Fibroblast of peridontal ligament (primary cell): ENCODE measurements around the gene DAB2IP.

Experiments used
- DNase-seq: peaks from one replicate; pipeline ENCODE4 v3.0.0-alpha.2; 2010; ENCODE audit errors: extremely low read depth

DAB2IP gene

DNA sequence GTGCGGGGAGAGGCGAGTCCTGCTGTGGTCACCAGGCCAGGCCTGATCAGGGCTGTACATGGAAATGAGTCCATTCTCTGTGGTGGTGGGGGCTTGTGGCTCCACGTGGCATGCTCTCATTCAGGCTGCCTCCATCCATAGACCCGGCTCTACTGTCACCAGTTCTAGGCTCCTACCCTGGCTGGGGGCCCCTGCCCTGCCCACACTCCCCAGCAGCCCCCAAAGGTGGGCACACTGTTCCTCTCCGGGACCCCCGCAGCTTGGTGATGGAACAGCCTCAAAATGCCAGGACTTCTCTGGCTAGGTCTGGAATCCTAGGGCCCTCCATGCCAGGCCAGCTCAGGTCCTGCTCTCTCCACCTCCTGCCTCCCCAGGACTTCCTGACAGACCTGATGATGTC, 111.7 kb downstream of the DAB2IP start:
- no peak for DNase-seq

DNA sequence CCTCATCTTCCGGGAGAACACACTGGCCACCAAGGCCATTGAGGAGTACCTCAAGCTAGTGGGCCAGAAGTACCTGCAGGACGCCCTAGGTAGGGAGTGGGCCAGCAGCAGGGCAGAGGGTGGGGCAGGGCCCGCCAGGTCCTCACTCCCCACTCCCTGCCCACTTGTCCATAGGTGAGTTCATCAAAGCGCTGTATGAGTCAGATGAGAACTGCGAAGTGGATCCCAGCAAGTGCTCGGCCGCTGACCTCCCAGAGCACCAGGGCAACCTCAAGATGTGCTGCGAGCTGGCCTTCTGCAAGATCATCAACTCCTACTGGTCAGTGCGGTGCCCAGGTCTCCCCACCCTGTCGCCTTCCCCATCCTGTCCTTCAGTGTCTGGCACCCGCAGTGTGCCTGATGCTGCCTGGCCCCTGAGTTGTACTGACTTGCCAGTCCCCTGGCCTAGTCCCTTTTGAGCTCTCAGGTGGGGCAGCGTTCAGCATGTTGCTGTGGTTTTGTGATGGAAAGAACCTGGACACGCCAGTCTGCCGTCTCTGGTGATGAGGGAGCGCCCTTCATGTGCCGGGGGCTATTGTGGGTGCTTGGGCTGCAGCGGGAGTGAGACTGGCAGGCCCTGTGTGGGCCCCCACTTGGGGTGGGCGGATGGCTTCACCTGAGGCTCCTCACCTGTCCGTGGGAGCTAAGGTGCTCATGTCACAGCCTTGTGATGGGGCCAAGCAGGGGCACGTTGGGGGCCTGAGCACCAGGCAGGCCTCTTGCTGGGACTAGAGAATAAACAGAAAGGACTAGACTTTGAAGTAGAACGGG, 112.3 kb downstream of the DAB2IP start:
- DNase-seq = no peak

DNA sequence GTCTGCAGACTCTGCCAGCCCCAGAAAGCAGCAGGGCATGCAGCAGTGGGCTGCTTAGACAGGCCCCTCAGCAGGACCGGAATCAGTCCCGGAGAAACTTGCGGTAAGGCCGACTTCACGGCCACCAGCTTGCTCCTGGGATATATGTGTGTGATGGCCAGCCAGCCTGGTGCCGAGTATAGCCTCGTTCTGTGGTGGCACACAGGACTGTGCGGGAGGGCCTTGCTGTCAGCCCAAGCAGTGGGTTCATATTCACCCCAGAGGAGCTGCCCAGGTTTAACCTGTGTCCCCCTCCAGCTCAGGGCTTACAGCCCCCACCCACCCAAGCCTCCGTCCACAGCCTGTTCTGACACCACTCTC, 112.9 kb downstream of the DAB2IP start:
- no peak for DNase-seq

DNA sequence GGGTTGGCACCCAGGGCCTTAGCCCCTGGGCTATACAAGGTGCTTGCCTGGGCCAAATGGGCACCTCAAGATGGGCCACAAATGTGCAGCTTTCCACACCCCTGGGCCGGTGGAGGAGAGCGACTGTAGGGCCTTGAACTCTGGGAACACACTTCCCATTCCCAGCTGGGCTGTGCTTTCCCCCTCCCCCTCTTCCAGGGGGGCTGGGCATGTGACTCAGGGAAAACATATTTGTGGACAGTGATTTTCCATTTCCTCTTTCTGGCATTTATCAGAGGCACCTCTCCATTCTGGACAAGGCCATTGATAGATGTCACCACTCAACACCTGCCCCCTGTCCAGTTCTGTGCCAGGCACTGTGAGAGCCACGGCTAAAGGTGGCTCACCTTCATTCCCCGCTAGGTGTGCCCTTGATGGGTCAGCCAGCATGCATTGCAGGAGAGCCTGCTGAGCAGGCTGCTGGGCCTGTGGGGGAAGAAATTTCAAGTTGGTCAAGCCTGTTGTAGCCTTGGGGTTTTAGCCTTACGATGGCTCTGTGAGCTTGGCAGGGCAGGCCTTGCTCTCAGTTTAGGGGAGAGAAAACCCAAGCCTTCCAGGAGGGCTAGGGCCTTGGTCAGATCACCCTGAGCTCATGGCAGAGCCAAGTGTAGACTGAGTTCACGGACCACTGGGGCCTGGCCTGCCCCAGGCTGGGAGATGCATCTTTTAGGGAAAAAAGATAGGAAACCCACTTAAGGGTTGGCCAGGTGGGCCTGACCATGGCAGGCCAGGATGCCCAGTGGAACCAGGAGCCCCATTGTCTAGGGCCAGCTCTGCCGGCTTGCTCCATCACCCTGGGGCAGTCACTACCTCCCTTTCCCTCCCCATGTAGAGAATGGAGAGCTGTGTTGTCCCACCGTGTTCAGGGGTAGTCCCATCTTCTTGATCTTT, 113.9 kb downstream of the DAB2IP start:
- DNase-seq = peak; percentile 40

DNA sequence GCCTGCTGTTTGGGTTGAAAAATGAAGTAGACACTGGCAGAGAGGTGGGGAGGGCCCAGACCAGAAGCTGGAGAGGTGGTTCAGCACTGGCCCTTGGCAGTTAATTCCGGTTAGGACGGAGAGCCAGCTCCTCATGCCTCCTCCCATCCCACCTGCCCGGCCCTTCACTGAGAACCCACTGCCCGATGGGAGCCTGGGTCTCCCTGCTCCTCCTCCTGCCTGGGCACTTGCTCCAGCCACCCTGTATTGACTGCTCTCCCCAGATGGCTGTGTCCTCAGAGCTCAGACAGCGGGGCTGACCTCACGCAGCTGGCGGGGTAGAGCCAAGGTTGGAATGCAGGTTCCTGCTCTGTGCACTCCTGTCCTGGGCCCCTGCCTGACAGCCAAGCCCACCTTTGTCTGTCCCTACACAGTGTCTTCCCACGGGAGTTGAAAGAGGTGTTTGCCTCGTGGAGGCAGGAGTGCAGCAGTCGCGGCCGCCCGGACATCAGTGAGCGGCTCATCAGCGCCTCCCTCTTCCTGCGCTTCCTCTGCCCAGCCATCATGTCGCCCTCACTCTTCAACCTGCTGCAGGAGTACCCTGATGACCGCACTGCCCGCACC, 114.7 kb downstream of the DAB2IP start:
- DNase-seq = no peak

DNA sequence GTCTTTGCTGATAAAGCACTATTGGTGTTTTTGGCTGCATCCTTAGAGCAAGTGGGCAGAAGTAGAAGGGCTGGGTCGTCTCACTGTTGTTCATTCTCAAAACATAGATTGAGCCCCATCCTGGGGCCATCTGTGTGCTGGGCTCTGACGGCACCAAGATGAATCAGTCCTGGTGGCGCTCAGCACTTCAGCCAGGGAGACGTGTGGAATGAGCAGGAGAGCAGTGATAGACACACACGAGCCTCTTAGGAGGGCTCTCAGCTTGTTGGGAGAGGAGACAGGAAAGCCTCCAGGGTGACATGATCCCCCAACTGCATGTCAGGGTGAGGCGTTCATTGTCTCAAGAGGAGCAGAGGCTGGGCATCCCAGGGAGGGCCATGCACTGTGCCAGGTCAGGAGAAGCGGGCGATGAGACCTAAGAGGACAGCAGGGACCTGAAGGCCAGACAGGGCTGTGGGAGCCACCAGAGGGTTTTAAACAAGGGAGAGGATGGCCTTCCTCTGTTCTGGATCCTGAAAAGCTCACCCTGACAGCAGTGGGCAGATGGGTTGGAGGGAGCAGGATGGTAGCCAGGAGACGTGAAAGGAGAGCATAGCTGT, 115.8 kb downstream of the DAB2IP start:
- DNase-seq = no peak

DNA sequence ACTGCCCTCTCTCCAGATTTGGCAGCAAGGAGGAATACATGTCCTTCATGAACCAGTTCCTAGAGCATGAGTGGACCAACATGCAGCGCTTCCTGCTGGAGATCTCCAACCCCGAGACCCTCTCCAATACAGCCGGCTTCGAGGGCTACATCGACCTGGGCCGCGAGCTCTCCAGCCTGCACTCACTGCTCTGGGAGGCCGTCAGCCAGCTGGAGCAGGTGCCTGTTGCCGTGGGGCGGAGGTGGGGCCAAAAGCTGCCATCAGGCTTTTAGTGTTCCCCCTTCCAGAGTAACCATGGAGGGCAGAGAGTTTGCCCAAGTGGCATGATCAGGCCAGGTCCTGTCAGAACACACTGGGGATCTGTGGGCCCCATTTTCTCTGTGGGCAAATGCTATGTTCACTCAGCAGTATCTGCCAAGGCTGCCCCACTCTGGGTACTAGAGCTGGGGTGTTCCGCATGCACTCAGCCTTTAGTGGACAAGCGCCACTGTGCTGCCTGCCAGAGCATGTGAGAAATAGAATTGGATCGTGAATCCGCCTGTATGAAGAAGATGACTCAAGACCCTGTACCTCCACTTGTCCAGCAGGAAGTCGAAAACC, 117.1 kb downstream of the DAB2IP start:
- DNase-seq = no peak

DNA sequence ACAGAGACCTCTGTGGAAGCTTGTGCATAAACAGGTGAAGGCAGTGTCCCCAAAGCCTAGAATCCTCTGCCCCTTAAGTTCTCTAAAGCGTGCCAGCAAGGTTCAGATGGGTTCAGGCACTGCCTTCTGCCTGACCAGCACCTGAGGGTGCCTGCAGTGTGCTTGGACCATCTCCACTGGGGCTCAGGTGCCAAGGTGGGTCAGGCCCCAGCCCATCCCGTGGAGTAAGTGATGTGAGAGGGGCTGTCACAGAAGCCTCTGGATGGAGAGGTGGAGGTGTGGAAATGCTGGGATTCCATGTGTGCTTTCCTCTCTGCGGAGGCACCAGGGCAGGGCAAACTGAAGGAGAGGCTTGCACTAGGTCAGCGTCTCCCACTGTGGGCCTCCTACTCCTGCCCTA, 118.5 kb downstream of the DAB2IP start:
- DNase-seq = no peak

DNA sequence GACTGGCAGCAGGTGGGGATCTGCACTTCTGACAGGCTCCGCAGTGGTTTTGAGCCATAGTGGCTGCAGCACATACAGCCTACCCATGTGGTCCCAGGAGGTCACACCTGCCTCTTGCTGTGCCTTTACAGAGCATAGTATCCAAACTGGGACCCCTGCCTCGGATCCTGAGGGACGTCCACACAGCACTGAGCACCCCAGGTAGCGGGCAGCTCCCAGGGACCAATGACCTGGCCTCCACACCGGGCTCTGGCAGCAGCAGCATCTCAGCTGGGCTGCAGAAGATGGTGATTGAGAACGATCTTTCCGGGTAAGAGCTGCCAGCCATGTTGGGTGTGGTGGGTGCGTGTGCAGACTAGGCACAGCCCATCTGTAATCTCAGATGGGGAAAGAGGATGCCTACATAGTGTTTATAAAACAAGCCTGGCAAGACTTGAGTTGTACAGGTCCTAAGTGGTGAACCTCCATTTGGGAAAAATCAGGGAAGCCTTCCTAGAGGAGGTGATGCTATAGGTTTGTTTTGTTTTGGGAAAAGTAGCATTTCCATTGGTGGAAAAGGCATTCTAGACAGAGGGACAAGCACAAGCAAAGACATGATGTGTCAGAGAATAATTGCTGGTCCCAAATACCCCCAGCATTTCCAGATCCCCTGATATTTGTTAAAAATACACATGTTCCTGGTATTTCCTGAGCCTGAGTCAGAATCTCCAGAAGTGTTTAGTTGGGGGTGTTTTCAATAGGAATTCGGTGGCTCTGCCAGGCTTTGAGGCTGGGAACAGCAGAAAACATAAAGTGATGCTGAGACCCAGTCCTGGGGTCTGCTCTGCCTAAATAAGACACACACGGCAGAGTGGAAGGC, 119.2 kb downstream of the DAB2IP start:
- peak; percentile 41 for DNase-seq

DNA sequence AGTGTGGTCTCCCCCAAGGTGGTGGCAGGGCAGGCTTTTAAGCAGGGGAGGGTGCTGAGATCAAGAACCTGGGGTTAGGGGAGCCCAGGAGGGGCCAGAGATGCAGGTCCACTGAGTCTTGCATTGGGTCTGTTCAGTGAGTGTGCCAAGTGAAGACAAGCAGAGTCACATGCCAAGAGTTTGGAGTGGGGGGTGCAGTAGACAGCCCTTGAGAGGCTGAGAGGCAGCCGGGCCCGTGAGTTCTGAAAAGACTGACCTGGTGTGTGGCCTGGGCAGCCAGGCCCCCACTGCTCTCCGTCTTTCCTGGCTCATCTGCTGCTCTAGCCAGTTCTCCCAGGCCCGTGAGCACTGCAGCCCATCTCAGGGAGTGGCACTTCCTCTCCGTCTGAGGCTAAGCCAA, 120.0 kb downstream of the DAB2IP start:
- DNase-seq = no peak

DNA sequence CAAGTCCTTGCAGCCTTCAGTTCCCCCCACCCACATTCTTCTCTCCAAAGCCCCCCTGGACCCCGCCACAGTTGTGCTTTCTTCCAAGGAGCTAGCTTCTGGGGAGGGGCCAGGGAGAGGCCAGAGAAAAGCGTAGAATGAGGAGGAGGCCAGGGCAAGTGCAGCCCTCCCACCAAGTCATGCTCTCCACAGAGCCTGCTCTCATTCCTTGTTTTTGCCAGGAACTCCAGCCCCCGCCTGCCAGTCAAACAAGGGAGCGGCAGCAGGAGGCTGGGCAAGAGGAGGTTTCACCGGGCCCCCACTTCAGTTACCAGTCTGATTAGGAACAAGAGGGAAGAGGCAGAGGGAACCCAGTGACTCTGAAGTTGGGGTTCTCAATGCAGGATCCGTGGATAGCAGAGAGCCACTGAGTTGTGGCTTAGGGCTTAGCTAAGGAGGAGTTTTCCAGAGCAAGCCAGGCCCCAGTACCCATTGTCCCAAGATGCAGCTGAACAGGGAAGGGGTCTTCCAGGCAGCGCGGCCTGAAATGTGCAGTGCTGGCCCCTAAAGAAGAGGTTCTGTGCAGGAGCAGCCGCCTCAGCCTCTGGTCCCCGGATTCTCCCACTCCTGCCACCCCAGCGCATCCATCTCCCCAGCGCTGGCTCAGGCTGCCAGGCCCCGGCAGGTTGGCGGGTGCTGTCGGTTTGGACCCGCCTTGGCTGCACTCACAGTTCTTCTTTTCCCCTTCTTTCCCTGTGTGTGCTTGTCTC, 120.6 kb downstream of the DAB2IP start:
- no peak for DNase-seq

DNA sequence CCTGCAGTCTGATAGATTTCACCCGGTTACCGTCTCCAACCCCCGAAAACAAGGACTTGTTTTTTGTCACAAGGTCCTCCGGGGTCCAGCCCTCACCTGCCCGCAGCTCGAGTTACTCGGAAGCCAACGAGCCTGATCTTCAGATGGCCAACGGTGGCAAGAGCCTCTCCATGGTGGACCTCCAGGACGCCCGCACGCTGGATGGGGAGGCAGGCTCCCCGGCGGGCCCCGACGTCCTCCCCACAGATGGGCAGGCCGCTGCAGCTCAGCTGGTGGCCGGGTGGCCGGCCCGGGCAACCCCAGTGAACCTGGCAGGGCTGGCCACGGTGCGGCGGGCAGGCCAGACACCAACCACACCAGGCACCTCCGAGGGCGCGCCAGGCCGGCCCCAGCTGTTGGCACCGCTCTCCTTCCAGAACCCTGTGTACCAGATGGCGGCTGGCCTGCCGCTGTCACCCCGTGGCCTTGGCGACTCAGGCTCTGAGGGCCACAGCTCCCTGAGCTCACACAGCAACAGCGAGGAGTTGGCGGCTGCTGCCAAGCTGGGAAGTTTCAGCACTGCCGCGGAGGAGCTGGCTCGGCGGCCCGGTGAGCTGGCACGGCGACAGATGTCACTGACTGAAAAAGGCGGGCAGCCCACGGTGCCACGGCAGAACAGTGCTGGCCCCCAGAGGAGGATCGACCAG, 121.3 kb downstream of the DAB2IP start:
- no peak for DNase-seq

DNA sequence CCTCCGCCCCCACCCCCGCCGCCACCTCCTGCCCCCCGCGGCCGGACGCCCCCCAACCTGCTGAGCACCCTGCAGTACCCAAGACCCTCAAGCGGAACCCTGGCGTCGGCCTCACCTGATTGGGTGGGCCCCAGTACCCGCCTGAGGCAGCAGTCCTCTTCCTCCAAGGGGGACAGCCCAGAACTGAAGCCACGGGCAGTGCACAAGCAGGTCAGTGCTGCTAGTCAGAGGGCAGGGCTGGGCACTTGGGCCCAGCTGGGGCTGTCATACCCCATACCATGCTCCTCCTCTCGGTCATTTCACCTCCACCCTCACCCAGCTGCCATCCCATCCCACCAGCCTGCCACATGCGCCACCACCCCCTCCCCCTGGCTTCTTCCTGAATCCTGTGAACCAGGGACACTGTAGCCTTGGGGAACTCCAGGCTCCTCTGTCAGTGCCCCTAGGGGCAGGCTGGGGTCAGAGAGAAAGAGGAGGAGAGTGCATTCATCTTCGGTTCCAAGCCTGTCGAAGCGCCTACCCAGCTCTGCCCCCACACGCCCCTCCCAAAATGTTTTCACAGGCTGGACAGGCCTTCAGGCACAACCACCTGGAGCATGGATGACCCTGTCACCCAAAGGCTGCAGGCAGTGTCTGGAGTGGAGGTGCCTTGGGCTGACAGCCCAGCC, 122.0 kb downstream of the DAB2IP start:
- DNase-seq = no peak

DNA sequence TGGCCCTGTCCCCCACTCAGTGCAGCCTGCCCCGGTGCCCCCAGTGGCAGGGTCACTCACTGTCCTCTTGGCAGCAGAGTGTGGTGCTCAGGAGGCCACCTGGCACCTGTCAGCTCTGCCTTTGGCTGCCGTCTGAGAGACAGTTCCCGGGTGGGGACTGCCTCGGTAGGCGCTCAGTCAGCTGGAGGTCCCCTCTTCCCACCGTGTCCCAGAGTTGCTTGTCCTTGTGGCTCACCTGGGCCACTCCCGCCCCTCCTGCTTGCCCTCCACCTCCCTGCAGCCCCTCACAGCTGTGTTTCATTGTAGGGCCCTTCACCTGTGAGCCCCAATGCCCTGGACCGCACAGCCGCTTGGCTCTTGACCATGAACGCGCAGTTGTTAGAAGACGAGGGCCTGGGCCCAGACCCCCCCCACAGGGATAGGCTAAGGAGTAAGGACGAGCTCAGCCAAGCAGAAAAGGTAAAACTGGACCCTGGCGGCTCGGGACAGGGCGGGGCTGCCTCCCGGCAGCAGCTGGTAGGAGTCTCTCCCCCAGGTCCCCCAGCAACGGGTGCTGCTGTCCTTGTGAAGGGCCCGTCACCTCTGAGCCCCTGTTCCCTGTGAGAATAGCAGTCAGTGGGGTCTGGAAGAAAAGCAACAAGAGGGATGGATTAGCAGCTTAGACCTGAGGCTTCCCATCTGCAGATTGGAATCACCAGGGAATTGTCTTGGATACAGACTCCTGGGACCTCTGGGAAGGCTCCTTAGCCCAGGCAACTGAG, 122.7 kb downstream of the DAB2IP start:
- no peak for DNase-seq

DNA sequence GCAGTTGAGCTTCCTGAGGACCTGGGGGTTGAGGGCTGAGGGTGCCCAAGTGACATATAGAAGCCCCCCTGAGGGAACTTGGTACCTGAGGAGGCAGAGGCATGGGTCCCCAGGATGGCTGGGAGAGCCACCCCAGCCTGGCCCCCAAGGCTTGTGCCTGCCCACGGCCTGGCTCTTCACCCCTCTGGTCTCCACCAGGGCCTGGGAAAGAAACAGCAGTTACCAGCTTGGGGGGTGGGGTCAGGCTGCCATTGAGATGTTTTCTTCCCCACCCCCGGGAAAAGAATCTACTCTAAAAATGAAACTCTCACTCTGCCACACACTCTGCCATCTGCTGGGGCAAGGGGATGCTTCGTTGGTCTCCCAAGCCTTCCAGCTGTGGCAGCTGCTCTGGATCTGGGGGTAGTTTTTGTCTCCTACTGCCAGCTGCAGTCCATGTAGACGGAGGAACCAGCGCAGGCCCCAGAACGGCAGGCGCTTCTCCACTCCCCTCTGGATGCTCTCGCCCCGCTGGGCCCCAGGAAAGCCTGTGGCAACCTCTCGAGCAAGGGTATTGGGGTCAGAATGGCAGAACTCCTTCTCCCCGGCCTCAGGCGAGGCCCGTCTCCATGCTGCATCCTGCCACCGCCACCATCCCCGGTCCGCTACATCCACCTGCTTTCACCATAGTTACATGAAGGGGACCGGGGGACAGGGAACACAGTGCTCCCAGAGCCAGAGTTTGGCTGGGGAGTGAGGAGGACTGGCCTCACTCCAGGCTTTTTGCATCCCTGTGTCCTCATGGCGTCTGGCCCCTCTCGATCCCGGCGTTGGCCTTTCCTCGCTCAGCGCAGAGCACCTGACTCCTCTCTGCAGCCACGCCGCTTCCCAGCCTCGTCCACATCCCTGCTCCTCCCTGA, 123.5 kb downstream of the DAB2IP start:
- DNase-seq = no peak

DNA sequence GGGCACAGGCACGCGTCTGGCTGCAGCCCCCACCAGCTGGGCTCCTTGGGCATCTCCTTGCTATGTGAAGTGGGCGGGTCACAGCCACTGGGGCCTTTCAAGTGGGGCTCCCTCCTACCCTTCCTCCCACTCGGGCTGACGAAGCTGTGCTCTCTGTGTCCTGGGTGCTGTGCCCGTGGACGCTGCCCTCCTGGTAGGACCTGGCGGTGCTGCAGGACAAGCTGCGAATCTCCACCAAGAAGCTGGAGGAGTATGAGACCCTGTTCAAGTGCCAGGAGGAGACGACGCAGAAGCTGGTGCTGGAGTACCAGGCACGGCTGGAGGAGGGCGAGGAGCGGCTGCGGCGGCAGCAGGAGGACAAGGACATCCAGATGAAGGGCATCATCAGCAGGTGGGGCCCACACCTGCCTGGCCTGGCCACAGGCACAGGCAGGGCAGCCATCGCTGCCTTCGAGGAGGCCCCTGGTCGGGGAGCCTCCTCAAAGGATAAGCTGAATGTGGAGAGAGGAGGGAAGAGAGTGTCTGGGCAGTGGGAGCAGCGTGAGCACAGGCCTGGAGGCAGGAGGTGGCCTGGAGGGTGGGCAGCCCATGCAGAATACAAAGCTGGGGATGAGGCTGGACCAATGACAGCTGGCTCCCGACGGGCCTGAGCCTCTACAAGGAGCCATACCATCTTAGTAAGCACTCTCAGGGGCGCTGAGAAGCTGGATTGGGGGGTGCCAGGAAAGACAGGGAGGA, 124.7 kb downstream of the DAB2IP start:
- DNase-seq = no peak
